ENCODE results near the gene EGLN2. TPM values are rescaled to one million over a fixed set of nuclear protein-coding genes. Genes with fewer than 3 reads are reported as not detected.
"Not testable (repeated sequence)": the region's sequence is repeated elsewhere in the genome, so short reads cannot be mapped to it uniquely, and the experiment has no call there.

EGLN2 gene
- total and polyA plus RNA-seq, 2 of the 4 experiments (the other 2 are of a cell fraction): 54.1 to 60.2 TPM

DNA sequence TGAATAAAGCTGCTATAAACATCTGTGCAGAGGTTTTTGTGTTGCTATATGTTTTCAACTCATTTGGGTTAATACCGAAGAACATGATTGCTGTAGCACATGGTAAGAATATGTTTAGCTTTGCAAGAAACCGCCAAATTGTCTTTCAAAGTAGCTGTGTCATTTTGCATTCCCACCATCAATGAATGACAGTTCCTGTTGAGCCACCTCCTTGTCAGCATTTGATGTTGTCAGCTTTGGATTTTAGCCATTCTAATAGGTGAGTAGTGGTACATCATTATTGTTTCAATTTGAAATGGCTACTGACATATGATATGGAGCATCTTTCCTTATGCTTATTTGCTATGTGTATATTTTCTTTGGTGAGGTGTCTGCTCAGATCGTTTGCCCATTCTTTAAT, 43.0 kb downstream of the EGLN2 start:
- H2BK120ac ChIP-seq (ENCODE audit: low read depth, low read length); H3K9me3 ChIP-seq (ENCODE audit: control insufficient read depth, insufficient read depth, low read length); H2BK5ac ChIP-seq (ENCODE audit: low read depth, low read length, poor library complexity, severe bottlenecking); H3K27ac ChIP-seq (ENCODE audit: insufficient read depth, low read length); H4K20me1 ChIP-seq (ENCODE audit: insufficient read depth, low read length); H3K27me3 ChIP-seq (ENCODE audit: control insufficient read depth, insufficient read depth, low read length); DNase-seq; H2AK5ac ChIP-seq (ENCODE audit: low read depth, low read length); H2AK9ac ChIP-seq (replicated peaks; ENCODE audit: low read depth, low read length, poor library complexity); H4K8ac ChIP-seq (ENCODE audit: low read depth in 2 of 2, low read length in 2 of 2); CTCF ChIA-PET; BruUV-seq (replicated peaks); H3K4me1 ChIP-seq (ENCODE audit: control insufficient read depth, insufficient read depth, low read length); H3K18ac ChIP-seq (ENCODE audit: low read depth, low read length); H4K91ac ChIP-seq (ENCODE audit: insufficient read depth, low read depth, low read length); H3K4me3 ChIP-seq (ENCODE audit: insufficient read depth, low read depth, low read length); H3K14ac ChIP-seq (replicated peaks; ENCODE audit: low read depth, low read length); H3K79me1 ChIP-seq (ENCODE audit: low read depth in 1 of 2, low read length in 2 of 2); H3K23ac ChIP-seq (ENCODE audit: low read depth, low read length); intact Hi-C loops (cut with micrococcal nuclease); H3K9me1 ChIP-seq (ENCODE audit: insufficient read depth, low read length); H2BK20ac ChIP-seq (ENCODE audit: low read depth, low read length); ATAC-seq (ENCODE audit: low read depth); H3K4ac ChIP-seq (ENCODE audit: low read depth, low read length); H4K5ac ChIP-seq (ENCODE audit: low read depth, low read length); H2BK15ac ChIP-seq (ENCODE audit: low read depth, low read length); H3K36me3 ChIP-seq (ENCODE audit: control insufficient read depth, insufficient read depth, low read length); H3K9ac ChIP-seq (ENCODE audit: low read depth, low read length); POLR2A ChIA-PET (ENCODE audit: unreplicated experiment); H3K56ac ChIP-seq (ENCODE audit: extremely low read depth, insufficient read depth, low read length); dilution Hi-C loops (cut with HindIII; ENCODE audit: low sequenced_read_pairs, unreplicated experiment); H3K4me2 ChIP-seq (ENCODE audit: low read depth, low read length); in situ Hi-C loops (cut with MboI; ENCODE audit: low sequenced_read_pairs); H2AFZ ChIP-seq (replicated peaks; ENCODE audit: low read length, poor library complexity): not testable (repeated sequence)
- no CpG with 5 or more reads among the region's 3 CpGs for WGBS, 2 experiments (ENCODE audit: extremely low coverage in 2 of 2, insufficient read length in 1 of 2)

DNA sequence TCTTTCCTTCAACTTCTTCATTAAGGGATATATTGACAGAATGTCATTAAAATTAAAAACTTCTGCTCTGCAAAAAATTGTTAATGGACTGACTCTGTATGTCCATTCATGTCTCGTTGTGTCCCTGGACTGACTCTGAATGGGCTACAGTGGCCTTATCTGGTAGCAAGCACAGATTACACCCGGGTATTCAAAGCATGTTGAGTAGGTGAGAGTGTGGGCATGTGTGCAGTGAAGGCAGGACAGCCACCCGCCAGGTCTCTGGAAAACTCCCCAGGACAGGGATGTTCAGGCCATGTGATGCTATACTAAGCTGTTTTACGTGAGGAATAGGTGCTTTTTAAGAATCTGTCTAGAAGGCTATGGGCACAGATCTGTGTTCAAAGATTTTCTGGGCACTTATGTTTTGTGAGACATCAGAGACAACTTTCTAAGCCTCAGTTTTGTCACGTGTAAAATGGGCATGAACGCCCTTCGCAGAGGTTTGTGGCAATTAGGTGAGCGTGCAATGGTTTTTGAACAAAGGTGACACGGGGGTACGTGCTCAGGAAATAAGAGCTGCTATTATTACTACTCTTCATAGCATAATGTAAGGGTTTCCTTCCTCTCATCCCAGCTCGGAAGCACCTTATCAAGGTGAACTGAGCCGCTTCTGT, 44.1 kb downstream of the EGLN2 start:
- H2AFZ ChIP-seq (replicated peaks; ENCODE audit: low read length, poor library complexity); CTCF ChIA-PET; H3K56ac ChIP-seq (ENCODE audit: extremely low read depth, insufficient read depth, low read length); H3K23ac ChIP-seq (ENCODE audit: low read depth, low read length); H3K4me3 ChIP-seq (ENCODE audit: insufficient read depth, low read depth, low read length); H2BK20ac ChIP-seq (ENCODE audit: low read depth, low read length); H3K9me1 ChIP-seq (ENCODE audit: insufficient read depth, low read length); DNase-seq; H4K8ac ChIP-seq (ENCODE audit: low read depth in 2 of 2, low read length in 2 of 2); H3K79me1 ChIP-seq (ENCODE audit: low read depth in 1 of 2, low read length in 2 of 2); H2BK120ac ChIP-seq (ENCODE audit: low read depth, low read length); H4K5ac ChIP-seq (ENCODE audit: low read depth, low read length); H2BK15ac ChIP-seq (ENCODE audit: low read depth, low read length); H3K27me3 ChIP-seq (ENCODE audit: control insufficient read depth, insufficient read depth, low read length); H2AK5ac ChIP-seq (ENCODE audit: low read depth, low read length); H4K20me1 ChIP-seq (ENCODE audit: insufficient read depth, low read length); dilution Hi-C loops (cut with HindIII; ENCODE audit: low sequenced_read_pairs, unreplicated experiment); H2AK9ac ChIP-seq (replicated peaks; ENCODE audit: low read depth, low read length, poor library complexity); H3K4me2 ChIP-seq (ENCODE audit: low read depth, low read length); BruUV-seq (replicated peaks); intact Hi-C loops (cut with micrococcal nuclease); H3K27ac ChIP-seq (ENCODE audit: insufficient read depth, low read length); H3K9me3 ChIP-seq (ENCODE audit: control insufficient read depth, insufficient read depth, low read length); H3K36me3 ChIP-seq (ENCODE audit: control insufficient read depth, insufficient read depth, low read length); ATAC-seq (ENCODE audit: low read depth); H3K9ac ChIP-seq (ENCODE audit: low read depth, low read length); H3K18ac ChIP-seq (ENCODE audit: low read depth, low read length); in situ Hi-C loops (cut with MboI; ENCODE audit: low sequenced_read_pairs); H3K14ac ChIP-seq (replicated peaks; ENCODE audit: low read depth, low read length); H2BK5ac ChIP-seq (ENCODE audit: low read depth, low read length, poor library complexity, severe bottlenecking); H4K91ac ChIP-seq (ENCODE audit: insufficient read depth, low read depth, low read length); POLR2A ChIA-PET (ENCODE audit: unreplicated experiment); H3K4ac ChIP-seq (ENCODE audit: low read depth, low read length); H3K4me1 ChIP-seq (ENCODE audit: control insufficient read depth, insufficient read depth, low read length): not testable (repeated sequence)
- 29% methylated on average over 3 of the region's 12 CpGs; no CpG with 5 or more reads in 1 of the 2 experiments for WGBS, 2 experiments (ENCODE audit: extremely low coverage in 2 of 2, insufficient read length in 1 of 2)
